HG03095 (cell line): ENCODE data around the gene TMEM120A.

ENCODE experiments used
- ATAC-seq: cut with Tn5 transposase; IDR thresholded peaks from one replicate; pipeline ENCODE4 v1.9.1; 2021; ENCODE audit warnings: moderate library complexity; ENCODE audit not compliant: unreplicated experiment

Gene TMEM120A

DNA sequence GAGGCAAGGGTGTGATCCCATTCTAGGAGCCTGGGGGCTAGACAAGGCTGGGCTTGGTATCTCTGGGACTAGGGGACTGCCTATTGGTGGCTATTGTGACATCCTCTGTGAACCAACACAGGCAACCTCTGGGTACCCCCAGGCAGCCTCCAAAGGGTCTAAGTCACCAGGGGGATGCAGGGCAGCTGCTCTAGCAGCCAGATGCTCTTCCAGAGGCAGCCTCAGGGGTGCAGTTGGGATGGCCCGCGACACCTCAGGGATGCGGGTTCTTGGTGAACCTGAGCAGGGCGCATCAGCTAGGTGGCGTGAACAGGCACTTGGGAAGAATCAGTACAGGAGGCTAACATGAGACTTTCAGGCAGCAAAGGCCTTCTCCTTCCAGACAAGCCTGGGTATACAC lies 1.6 kb upstream of the TMEM120A start:
- ATAC-seq, result no peak

DNA sequence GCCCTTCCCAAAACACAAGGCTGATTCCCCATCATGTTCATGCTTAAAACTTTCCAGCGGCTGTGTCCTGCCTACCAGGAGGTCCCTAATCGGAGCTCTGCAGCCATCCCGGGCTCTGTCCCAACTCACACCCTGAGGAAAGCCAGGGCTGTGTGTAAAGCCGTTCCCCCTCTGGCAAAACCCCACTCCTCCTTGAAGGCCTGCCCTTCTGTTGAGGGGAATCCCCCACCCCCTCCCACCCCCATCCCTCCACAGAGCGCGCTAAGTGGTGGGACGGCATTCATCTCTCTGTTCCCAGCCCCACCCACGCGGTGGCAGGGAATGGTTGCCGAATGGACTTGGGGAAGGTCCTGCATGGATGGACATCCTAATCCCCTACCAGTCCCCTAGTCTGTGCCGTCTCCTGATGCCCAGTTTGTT lies 667 bp upstream of the TMEM120A start:
- ATAC-seq, result no peak

DNA sequence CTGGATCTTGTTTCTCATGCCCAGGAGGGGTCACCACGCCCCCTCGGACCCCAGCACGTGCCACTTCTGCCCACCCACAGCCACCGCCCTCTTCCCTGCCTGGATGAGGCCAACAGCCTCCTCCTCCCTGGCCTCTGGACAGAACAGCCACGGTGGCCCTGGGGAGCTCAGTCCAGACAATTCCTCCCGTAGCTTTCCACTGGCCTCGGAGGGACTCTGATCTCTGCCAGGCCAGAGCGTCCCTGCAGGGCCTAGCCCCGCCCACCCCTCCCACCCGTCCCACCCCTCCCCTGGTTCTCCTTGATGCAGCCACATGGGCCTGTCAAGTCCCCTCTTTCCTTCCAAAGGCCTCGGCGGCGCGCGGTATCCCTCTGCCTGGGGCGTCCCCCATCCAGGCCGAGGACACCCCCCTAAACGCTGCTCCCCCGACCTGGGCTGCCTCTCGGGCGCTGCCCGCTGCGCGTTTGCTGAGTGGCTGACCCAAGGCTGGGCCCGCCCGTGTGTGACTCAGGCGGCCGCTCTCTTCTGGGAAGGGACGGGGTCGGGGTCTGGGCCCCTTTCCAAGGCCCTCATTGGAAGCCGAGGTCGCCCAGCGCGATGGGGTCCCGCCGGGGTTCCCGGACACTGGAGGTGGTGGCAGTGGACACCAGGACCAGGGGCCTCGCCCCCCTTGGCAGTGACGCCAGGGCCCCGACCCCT lies 557 bp downstream of the TMEM120A start:
- peak; percentile 12 for ATAC-seq

DNA sequence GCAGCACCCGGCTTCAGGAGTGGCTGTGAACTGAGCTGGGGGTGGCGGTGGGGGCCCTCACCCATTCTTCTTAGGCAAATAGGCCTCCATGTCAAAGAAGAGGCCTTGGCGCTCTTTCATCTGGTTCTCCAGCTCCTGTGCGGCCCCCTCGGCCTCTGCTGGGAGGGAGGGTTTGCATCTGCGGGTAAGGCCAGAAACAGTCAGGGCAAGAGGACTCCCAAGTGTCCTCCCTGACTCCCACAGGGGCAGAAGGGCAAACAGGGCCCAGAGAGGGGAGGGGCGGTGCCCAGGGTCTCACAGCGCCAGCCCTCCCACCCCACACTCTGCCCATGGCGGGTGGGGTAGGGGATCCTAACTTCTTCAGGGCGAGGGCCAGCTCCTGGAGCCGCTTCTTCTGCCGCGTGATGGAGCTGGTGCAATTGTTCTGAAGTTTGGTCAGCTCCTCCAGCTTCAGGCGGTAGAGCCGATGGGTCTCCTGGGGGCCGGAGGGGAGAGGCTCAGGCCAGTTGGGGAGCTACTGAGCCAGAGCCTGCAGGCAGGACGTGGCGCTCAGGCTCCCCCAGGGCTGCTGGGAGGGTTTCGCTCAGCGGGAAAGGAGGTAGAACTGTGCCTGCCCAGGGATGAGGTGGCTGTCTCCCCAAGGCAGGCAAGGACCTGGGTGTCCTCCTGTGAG lies 2.2 kb downstream of the TMEM120A start:
- ATAC-seq, result no peak

DNA sequence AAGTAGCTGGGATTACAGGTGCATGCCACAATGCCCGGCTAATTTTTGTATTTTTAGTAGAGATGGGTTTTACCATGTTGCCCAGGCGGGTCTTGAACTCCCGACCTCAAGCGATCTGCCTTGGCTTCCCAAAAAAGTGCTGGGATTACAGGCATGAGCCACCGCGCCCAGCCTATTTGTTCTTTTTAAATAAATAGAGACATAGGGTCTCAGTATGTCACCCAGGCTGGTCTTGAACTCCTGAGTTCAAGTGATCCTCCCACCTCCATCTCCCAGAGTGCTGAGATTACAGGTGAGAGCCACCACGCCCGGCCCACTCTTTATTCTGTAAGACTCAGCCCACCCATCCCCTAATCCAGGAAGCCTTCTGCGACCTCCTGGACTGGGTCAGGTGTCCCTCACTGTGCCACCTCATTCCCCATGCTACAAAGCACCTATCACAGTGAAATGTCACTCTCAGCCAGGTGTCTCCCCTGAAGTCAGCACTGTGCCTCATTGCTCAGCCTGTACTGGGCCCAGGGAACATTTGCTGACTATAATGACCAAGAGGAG lies 2.8 kb downstream of the TMEM120A start:
- ATAC-seq, result no peak

DNA sequence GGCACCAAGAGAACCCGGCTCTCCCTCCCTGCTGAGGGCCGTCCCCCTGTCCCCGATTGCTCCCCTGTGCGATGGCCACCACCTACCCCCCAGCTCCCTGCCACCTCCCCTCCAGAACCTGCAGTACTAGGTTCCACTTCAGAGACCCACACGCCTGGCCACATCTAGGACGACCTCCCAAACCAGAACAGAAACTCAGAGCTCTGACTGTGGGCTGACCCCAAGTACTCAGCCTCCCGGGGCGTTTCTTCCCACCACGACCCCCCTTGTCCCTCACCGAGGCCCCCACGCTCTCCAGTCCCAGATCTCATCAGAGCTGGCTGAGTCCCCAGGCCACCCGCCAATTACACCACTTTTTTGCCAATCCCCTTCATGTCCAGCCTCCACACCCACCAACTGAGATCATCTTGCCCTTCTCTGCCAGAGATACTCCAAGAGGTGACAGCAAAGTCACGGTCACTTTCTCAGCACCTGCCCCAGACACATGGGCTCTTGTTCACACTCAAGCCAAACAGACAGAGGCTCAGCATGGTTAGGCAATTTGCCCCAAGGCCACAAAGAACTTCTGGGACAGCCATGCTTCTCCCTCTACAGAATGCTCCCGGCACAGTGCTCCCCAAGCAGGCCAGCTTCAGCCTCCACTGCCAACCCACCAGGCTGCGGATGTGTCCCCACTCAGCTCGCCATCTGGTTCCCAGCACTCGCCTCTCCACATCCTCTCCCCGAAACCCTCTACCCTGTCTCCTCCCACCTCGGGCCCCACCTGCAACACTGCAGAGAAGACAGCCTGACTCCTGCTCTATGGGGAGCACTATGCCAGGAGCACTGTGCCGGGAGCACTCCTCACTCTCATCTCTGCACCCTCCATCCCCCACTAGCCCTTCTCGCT lies 4.7 kb downstream of the TMEM120A start:
- ATAC-seq, result no peak

DNA sequence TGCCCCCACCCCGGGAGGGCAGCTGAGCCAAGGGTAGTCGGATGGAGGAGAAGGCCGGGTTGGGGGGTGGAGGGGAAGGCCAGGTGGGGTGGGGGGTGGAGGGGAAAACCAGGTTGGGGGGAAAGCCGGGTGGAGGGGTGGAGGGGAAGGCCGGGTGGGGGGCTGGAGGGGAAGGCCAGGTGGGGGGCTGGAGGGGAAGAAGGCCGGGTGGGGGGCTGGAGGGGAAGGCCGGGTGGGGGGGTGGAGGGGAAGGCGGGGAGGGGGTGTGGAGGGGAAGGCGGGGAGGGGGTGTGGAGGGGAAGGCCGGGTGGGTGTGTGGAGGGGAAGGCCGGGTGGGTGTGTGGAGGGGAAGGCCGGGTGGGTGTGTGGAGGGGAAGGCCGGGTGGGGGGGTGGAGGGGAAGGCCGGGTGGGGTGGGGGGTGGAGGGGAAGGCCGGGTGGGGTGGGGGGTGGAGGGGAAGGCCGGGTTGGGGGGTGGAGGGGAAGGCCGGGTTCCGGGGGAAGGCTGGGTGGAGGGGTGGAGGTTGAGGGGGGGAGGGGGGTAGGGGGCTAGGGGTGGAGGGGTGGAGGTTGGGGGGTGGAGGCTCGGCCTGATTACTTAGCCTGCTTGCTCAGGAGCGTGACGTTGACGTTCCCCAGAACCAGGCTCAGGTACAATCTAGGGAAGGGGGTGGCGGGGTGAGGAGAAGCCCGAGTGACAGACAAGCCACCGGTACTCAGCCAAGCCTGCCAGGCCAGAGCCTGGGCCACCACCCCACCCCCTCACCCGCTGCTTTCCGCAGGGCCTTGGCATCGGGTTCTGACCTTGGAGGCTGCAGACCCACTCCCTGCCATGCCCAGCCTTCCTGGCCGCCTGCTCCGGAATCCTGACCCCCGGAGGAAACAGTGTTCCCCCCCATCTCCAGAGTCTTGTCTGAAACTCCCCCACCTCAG lies 5.6 kb downstream of the TMEM120A start:
- no peak for ATAC-seq

DNA sequence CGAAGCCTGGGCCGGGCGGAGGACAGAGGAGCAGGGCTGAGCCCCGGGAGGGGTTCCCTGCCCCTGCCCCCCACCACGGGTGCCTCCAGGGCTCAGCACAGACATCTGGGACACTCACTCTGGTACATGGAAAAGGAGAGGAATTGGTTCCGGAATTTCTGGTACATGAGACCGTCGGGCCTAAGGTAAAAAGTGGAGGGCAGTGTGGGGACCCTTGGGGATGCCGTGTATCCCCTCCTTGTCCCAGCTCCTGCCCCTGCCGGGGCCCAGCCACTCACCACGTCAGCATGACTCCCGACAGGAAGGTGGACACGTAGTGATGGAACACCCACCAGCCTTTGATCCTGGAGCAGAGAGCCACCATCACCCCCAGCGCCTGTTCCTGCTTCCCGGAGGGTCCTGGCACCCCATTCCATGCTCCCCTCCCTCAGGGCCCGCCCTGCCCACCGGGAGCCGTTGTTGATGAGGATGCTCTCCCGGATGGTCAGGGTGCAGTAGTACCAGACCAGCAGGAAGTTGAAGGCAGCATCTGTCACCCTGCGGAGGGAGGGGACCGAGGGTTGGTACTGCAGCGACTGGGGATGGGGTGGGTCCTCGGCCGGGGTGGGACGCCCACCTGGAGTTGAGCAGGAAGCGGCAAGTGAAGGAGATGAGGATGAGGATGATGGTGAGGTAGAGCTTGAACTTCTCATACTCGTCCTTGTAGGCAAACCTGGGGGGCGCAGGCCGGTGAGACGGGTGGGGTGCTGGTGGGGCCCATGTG lies 6.4 kb downstream of the TMEM120A start:
- ATAC-seq, result no peak

DNA sequence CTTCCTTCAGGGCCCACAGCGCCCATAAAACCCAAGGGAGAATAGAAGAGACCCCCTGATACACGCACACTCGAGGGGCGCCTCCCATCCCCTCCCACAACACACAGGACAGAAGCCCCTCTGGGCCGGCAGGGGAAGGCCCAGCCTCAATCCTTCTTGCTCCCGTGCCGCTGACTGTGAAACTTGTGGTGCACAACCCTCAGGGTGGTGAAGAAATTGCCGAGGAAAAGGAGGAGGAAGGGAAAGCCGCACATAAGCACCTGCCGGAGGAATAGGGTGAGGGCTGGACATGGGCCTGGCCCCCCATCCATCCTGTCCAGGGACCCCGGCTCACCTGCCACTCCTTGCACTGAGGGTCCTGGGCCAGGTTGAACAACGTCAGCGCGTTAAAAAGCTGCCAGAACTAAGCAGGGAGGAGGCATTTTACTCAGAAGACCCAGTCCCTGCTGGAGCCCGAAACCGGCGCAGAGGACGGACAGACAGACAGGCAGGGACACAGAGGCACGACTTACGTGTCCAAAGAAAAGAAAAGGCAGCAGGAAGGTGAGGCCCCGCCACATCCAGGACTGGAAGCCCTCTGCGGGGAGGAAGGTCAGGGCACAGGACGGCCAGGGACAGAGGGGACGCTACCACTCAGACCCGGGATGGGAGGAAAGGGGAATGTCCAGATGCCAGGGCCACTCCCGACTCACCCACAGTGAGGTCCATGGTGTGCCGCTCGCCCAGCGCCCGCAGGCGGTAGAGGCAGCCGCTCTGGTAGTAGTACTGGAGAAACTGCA lies 7.2 kb downstream of the TMEM120A start:
- no peak for ATAC-seq

DNA sequence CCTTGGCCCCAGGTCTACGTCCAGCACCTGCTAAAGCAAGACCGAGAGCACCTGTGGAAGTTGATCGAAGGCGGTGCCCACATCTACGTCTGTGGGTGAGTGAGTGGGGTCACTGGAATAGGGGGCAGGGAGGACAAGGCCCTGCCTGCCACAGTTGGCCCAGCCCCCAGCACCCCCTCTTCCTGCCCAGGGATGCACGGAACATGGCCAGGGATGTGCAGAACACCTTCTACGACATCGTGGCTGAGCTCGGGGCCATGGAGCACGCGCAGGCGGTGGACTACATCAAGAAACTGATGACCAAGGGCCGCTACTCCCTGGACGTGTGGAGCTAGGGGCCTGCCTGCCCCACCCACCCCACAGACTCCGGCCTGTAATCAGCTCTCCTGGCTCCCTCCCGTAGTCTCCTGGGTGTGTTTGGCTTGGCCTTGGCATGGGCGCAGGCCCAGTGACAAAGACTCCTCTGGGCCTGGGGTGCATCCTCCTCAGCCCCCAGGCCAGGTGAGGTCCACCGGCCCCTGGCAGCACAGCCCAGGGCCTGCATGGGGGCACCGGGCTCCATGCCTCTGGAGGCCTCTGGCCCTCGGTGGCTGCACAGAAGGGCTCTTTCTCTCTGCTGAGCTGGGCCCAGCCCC lies 8.1 kb downstream of the TMEM120A start:
- no peak for ATAC-seq

DNA sequence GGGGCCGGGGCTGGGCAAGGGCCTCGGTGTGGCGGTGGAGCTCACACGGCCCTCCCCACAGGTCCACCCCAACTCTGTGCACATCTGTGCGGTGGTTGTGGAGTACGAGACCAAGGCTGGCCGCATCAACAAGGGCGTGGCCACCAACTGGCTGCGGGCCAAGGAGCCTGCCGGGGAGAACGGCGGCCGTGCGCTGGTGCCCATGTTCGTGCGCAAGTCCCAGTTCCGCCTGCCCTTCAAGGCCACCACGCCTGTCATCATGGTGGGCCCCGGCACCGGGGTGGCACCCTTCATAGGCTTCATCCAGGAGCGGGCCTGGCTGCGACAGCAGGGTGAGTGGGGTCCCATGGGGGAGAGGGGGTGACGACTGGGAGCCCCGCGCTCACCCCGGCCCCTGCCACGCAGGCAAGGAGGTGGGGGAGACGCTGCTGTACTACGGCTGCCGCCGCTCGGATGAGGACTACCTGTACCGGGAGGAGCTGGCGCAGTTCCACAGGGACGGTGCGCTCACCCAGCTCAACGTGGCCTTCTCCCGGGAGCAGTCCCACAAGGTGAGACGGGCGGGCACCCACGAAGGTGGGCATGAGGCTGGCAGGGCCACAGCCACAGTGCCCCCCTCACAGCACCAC lies 8.8 kb downstream of the TMEM120A start:
- no peak for ATAC-seq

DNA sequence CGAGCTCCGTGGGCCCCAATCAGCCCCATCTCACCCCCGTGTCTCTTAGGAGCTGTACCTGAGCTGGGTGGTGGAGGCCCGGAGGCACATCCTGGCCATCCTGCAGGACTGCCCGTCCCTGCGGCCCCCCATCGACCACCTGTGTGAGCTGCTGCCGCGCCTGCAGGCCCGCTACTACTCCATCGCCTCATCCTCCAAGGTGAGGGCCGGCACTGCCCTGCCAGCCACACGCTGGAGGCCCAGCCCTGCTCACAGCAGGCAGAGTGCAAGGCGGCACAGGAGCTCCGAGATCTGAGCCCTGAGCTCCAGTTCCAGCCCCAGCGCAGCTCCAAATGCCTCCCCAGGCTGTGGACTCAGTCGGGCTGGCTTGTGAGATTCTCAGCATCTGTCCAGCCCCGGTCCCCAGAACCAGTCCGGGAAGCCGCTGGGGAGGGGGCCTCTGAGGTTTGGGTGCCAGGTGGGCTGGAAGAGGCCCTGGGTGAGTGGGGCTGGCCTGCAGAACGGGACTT lies 9.3 kb downstream of the TMEM120A start:
- no peak for ATAC-seq

DNA sequence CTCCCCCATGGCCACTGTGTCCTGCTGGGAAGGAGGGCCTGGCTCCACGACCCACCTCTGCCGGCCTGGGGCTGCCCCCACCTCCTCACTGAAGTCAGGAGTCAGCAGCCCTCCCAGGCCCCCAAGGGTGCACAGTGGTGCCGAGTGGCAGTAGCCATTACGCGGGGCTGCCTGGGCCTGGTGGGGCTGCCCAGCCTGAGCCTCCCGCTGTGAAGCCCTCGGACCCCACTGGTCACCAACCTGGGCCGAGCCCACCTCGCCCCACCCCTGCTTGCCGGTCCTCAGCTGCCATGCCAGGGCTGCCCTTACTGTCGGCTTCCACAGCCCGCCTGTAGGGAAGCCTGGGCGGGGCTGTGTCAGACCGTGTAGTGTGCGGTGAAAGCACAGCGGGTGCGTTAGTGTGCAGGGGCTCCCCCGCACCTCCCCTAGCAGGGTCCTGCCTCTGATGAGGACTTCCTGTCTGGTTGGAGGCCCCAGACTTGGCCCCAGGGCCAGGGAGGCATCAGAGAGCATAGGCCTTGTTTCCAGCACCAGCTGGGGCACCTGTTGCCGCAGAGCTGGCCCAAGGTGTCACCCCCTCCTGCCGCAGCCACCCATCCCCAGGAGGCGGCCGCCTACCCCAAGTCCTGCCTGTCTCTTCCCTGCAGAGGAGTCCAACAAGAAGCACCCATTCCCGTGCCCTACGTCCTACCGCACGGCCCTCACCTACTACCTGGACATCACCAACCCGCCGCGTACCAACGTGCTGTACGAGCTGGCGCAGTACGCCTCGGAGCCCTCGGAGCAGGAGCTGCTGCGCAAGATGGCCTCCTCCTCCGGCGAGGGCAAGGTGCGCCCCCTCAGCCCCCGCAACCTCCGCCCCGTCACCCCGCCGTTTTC lies 10.0 kb downstream of the TMEM120A start:
- ATAC-seq, result no peak

DNA sequence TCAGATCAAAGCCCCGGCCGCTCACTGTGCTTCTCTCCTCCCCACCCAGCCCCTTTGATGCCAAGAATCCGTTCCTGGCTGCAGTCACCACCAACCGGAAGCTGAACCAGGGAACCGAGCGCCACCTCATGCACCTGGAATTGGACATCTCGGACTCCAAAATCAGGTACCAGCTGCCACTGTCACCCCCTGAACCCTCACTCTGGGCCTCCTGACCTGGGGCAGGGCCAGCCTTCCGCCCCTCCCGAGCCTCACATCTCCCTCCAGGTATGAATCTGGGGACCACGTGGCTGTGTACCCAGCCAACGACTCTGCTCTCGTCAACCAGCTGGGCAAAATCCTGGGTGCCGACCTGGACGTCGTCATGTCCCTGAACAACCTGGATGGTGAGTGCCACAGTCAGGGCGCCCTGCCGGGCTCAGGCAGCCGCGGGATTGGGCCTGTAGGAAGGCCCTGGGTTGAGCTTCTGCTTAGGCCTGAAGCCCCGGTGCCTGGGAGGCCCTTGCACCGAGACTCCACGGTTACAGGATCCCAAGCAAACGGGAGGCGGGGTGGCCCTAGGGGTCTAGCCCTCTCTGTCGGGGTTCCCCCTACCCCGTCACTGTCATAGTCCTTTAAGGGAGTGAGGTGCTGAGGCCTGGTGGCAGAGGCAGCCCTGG lies 10.8 kb downstream of the TMEM120A start:
- no peak for ATAC-seq

DNA sequence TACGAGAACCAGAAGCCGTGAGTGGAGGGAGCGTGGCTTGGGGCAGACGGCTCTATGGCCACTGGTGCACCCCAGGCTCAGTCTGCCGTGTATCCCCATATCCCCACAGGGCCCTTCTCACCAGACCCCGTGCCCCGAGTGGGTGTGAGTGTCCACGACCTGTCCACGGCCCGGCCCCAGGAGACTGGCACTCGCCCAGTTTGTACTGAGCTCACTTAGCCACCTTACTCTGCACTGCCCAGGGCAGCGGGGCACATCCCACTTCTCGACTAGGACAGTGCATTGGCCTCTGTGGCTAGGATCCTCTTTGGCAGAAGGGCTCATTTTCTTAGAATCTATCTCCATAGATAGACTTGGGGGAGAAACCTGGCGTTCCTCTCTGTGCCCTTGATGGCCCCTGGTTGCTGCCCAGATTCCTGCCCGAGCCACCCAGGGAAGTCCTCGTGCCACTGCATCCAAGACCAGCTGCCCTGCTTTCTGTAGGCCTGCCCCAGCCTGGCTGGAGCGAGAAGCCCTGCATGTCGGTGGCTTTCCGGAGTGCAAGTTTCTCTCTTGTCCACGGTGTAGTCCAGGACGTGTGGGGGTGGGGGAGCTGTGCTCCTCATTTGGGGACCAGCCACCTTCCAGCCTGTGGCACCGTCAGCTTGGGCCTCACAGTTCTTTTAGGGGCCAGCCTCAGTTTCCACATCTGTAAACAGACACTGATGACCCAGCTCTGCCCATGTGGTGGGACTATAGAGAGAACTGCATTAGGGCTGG lies 11.9 kb downstream of the TMEM120A start:
- no peak for ATAC-seq
